Lower leg skin (tissue), 3 donors: ENCODE data around the gene SRSF8.

ENCODE experiments used
- POLR2A ChIP-seq, 2 donors: fragments of 450-650 bp; IDR thresholded peaks; one replicate each; pipeline ENCODE4 v1.6.1; 2016 to 2017; ENCODE audit warnings: antibody characterized with exemption in 2 of 2, mild to moderate bottlenecking in 1 of 2, moderate library complexity in 1 of 2
- TF ChIP-seq, protein P1 (sequence below), 3 donors: fragments of 450-650 bp; IDR thresholded peaks; one replicate each; pipeline ENCODE4 v1.5.1; 2016; ENCODE audit warnings: antibody characterized with exemption in 3 of 3, mild to moderate bottlenecking in 3 of 3, moderate library complexity in 2 of 3

DNA sequence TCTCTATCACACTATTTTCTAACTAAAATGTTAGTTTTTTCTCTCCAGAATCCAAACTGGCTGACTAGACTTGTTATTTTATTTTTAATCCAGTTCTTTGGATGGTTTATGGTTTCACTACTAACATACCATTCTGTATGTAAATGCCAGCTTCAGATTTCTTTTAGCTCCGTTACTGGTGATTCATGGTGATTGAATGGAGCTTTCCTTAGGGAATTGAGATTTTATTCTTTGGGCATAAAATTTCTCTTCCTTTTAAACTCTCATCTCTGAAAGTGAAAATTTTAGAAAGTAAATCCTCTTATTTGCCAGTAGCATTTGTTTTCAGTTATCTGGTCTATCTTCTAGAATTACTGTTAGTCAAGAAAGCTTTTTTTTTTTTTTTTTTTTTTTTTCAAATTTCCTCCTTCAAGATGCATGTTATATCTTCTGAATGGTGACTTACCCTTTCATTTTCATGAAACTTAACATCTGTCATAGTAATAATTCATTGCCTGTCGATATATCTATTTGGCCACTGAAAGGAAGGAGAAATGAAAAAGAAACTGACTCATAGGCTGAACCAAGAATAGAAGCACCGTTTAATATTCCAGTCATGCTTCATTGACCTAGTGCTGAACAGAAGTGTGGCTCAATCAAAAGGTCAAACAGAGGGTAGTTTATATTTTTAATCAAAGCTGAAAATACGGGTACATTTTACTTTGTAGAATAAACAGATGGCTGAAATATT, 29.3 kb downstream of the SRSF8 start:
- TF ChIP-seq, protein P1, sequence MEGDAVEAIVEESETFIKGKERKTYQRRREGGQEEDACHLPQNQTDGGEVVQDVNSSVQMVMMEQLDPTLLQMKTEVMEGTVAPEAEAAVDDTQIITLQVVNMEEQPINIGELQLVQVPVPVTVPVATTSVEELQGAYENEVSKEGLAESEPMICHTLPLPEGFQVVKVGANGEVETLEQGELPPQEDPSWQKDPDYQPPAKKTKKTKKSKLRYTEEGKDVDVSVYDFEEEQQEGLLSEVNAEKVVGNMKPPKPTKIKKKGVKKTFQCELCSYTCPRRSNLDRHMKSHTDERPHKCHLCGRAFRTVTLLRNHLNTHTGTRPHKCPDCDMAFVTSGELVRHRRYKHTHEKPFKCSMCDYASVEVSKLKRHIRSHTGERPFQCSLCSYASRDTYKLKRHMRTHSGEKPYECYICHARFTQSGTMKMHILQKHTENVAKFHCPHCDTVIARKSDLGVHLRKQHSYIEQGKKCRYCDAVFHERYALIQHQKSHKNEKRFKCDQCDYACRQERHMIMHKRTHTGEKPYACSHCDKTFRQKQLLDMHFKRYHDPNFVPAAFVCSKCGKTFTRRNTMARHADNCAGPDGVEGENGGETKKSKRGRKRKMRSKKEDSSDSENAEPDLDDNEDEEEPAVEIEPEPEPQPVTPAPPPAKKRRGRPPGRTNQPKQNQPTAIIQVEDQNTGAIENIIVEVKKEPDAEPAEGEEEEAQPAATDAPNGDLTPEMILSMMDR (IDR thresholded peaks at IDR 0.05): no peak
- no peak for TF ChIP-seq POLR2A (IDR thresholded peaks at IDR 0.05)
